ENCODE results near the gene SNRPA1. TPM values are rescaled to one million over a fixed set of nuclear protein-coding genes. Genes with fewer than 3 reads are reported as not detected.

Gene SNRPA1
- total RNA-seq, 4 donors from 2014 or later = 31.5 to 41.1 (median 37.8) TPM

- TF ChIP-seq, protein P1, sequence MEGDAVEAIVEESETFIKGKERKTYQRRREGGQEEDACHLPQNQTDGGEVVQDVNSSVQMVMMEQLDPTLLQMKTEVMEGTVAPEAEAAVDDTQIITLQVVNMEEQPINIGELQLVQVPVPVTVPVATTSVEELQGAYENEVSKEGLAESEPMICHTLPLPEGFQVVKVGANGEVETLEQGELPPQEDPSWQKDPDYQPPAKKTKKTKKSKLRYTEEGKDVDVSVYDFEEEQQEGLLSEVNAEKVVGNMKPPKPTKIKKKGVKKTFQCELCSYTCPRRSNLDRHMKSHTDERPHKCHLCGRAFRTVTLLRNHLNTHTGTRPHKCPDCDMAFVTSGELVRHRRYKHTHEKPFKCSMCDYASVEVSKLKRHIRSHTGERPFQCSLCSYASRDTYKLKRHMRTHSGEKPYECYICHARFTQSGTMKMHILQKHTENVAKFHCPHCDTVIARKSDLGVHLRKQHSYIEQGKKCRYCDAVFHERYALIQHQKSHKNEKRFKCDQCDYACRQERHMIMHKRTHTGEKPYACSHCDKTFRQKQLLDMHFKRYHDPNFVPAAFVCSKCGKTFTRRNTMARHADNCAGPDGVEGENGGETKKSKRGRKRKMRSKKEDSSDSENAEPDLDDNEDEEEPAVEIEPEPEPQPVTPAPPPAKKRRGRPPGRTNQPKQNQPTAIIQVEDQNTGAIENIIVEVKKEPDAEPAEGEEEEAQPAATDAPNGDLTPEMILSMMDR (IDR thresholded peaks at IDR 0.05; ENCODE audit: low read depth) = no peak
These were observed 42.9 kb downstream of the SNRPA1 start, which contains the start of gene CHSY1 for GRCh38 chr15:101251830-101252820. Gene CHSY1 (minus strand): TSS chr15:101252048. CDS start chr15:101251456, 592 bp downstream.

GRCh38 chr15:101250873-101251829, 43.9 kb downstream of the SNRPA1 start:
- TF ChIP-seq, protein P1 (IDR thresholded peaks at IDR 0.05; ENCODE audit: low read depth) = no peak

- TF ChIP-seq, protein P1 (IDR thresholded peaks at IDR 0.05; ENCODE audit: low read depth) = no peak
These were observed 44.7 kb downstream of the SNRPA1 start for GRCh38 chr15:101250341-101250831.

GRCh38 chr15:101248274-101248673, 46.8 kb downstream of the SNRPA1 start:
- TF ChIP-seq, protein P1 (IDR thresholded peaks at IDR 0.05; ENCODE audit: low read depth) = no peak

GRCh38 chr15:101246824-101247745, 48.0 kb downstream of the SNRPA1 start:
- TF ChIP-seq, protein P1 (IDR thresholded peaks at IDR 0.05; ENCODE audit: low read depth) = no peak

- TF ChIP-seq, protein P1 (IDR thresholded peaks at IDR 0.05; ENCODE audit: low read depth) = no peak
These were observed 48.7 kb downstream of the SNRPA1 start for GRCh38 chr15:101246391-101246790.
